ENCODE results near the gene MAD1L1.
"Not testable (repeated sequence)": the region's sequence is repeated elsewhere in the genome, so short reads cannot be mapped to it uniquely, and the experiment has no call there.

The MAD1L1 gene

GRCh38 chr7:2063563-2064260, 169.0 kb downstream of the MAD1L1 start:
- no peak for DNase-seq (ENCODE audit: low read depth)

GRCh38 chr7:2062648-2063047, 170.1 kb downstream of the MAD1L1 start:
- DNase-seq (ENCODE audit: low read depth): no peak

GRCh38 chr7:2060701-2061100, 172.0 kb downstream of the MAD1L1 start:
- DNase-seq (ENCODE audit: low read depth): no peak

- DNase-seq (ENCODE audit: low read depth): no peak
These were observed 172.6 kb downstream of the MAD1L1 start for GRCh38 chr7:2059964-2060700.

- DNase-seq (ENCODE audit: low read depth): not testable (repeated sequence)
These were observed 174.5 kb downstream of the MAD1L1 start for GRCh38 chr7:2058246-2058645.

GRCh38 chr7:2055956-2056355, 176.8 kb downstream of the MAD1L1 start:
- DNase-seq (ENCODE audit: low read depth): no peak

GRCh38 chr7:2054927-2055326, 177.8 kb downstream of the MAD1L1 start:
- no peak for DNase-seq (ENCODE audit: low read depth)

- no peak for DNase-seq (ENCODE audit: low read depth)
These were observed 179.3 kb downstream of the MAD1L1 start for GRCh38 chr7:2053395-2053794.

- no peak for DNase-seq (ENCODE audit: low read depth)
These were observed 180.1 kb downstream of the MAD1L1 start for GRCh38 chr7:2052657-2053048.

GRCh38 chr7:2051707-2052656, 180.8 kb downstream of the MAD1L1 start:
- DNase-seq (ENCODE audit: low read depth): no peak

GRCh38 chr7:2050511-2050866, 182.3 kb downstream of the MAD1L1 start:
- no peak for DNase-seq (ENCODE audit: low read depth)

- DNase-seq (ENCODE audit: low read depth): no peak
These were observed 182.8 kb downstream of the MAD1L1 start for GRCh38 chr7:2049782-2050510.

- DNase-seq (ENCODE audit: low read depth): no peak
These were observed 183.5 kb downstream of the MAD1L1 start for GRCh38 chr7:2049111-2049781.

- no peak for DNase-seq (ENCODE audit: low read depth)
These were observed 184.2 kb downstream of the MAD1L1 start for GRCh38 chr7:2048531-2048930.

GRCh38 chr7:2048006-2048405, 184.7 kb downstream of the MAD1L1 start:
- DNase-seq (ENCODE audit: low read depth): no peak

GRCh38 chr7:2046581-2047565, 185.9 kb downstream of the MAD1L1 start:
- no peak for DNase-seq (ENCODE audit: low read depth)

GRCh38 chr7:2045559-2046405, 187.0 kb downstream of the MAD1L1 start:
- DNase-seq (ENCODE audit: low read depth): no peak

- no peak for DNase-seq (ENCODE audit: low read depth)
These were observed 187.8 kb downstream of the MAD1L1 start for GRCh38 chr7:2044883-2045471.
